ENCODE data around the gene HOXA4. TPM values are rescaled to one million over a fixed set of nuclear protein-coding genes. Genes with fewer than 3 reads are reported as not detected.

The HOXA4 gene
- total and polyA plus RNA-seq, 7 experiments from 2014 or later = 0.41 TPM; not detected in 6

- peaks cover 36 to 52% of the 10 kb centered on the region in 2 donors for H3K4me1 ChIP-seq (ENCODE audit: control insufficient read depth in 2 of 2, insufficient read depth in 2 of 2, low read length in 2 of 2)
- H3K9me3 ChIP-seq (ENCODE audit: control insufficient read depth in 2 of 3, low read length in 3 of 3) = no peaks in the 10 kb centered on the region
- no peaks in the 10 kb centered on the region for H3K36me3 ChIP-seq (ENCODE audit: control insufficient read depth in 2 of 3, insufficient read depth in 3 of 3, low read length in 3 of 3)
- Mint-ChIP-seq H3K27me3 (peaks cover 72 to 93% (median 85%) of the 10 kb centered on the region in 5 donors), H3K4me1 (peaks cover 28 to 74% (median 58%) of the 10 kb centered on the region in 7 donors), H3K4me3 (peak overlapping the region; percentile 23 to 92 (median 70)), H3K36me3 (peaks cover 0 to 3% (median 0%) of the 10 kb centered on the region in 5 donors), H3K27ac (peak overlapping the region in 6 of 9 donors; percentile 28 to 87 (median 85)), H3K9me3 (peaks cover 0 to 7% (median 0%) of the 10 kb centered on the region in 11 donors)
- POLR2A ChIA-PET = interaction anchor here (0.9 to 1.3 kb wide), 2 partner anchors 17 to 32 kb away, joined by 3 read pairs; no protein-coding TSS in a partner anchor
- ATAC-seq (no peak), DNase-seq (peak in 2 of 9 donors; percentile 27 to 38)
- intact Hi-C loops (cut with micrococcal nuclease) = loop anchor here in 1 of 2 donors (2.0 to 5.0 kb wide), 3 partner anchors 17 to 954 kb away; partner anchors contain the start of genes CBX3, HNRNPA2B1 and HOXA1
- H3K4me3 ChIP-seq (ENCODE audit: low read length) = no peak overlapping the region
- no peak overlapping the region for H3K27ac ChIP-seq (ENCODE audit: low read depth, low read length)
- CTCF ChIA-PET = interaction anchor here (1.5 kb wide), 1 partner anchor 24 kb away, joined by 3 read pairs; no protein-coding TSS in a partner anchor
- H3K27me3 ChIP-seq (ENCODE audit: control insufficient read depth in 2 of 2, insufficient read depth in 2 of 2, low read length in 2 of 2) = peaks cover 66 to 83% of the 10 kb centered on the region in 2 donors
Observed at GRCh38 chr7:27155816-27156507, 25.4 kb upstream of the HOXA4 start.

GRCh38 chr7:27154901-27155815, 24.6 kb upstream of the HOXA4 start:
- ChIA-PET CTCF (interaction anchor here (1.5 kb wide), 1 partner anchor 25 kb away, joined by 3 read pairs; no protein-coding TSS in a partner anchor), POLR2A (no interaction called here)
- Mint-ChIP-seq H3K27me3 (peaks cover 78 to 96% (median 91%) of the 10 kb centered on the region in 5 donors), H3K4me1 (peaks cover 25 to 78% (median 59%) of the 10 kb centered on the region in 7 donors), H3K27ac (peak overlapping the region in 5 of 9 donors; percentile 12 to 87 (median 86)), H3K9me3 (peaks cover 0 to 7% (median 0%) of the 10 kb centered on the region in 11 donors), H3K4me3 (peak overlapping the region; percentile 23 to 92 (median 72)), H3K36me3 (peaks cover 0 to 3% (median 0%) of the 10 kb centered on the region in 5 donors)
- H3K27me3 ChIP-seq (ENCODE audit: control insufficient read depth in 2 of 2, insufficient read depth in 2 of 2, low read length in 2 of 2) = peaks cover 70 to 90% of the 10 kb centered on the region in 2 donors
- no peak overlapping the region for H3K4me3 ChIP-seq (ENCODE audit: low read length)
- intact Hi-C loops (cut with micrococcal nuclease) = loop anchor here (5.0 kb wide), 3 partner anchors 32 to 953 kb away; partner anchors contain the start of genes HOXA11 (in 2 of the 2), CBX3 (in 1 of the 2), HNRNPA2B1 (in 1 of the 2) and HOXA1 (in 1 of the 2)
- peaks cover 42 to 55% of the 10 kb centered on the region in 2 donors for H3K4me1 ChIP-seq (ENCODE audit: control insufficient read depth in 2 of 2, insufficient read depth in 2 of 2, low read length in 2 of 2)
- no peaks in the 10 kb centered on the region for H3K36me3 ChIP-seq (ENCODE audit: control insufficient read depth in 2 of 3, insufficient read depth in 3 of 3, low read length in 3 of 3)
- no peak for ATAC-seq
- DNase-seq = peak in 2 of 9 donors; percentile 28 to 34
- H3K27ac ChIP-seq (ENCODE audit: low read depth, low read length) = no peak overlapping the region
- no peaks in the 10 kb centered on the region for H3K9me3 ChIP-seq (ENCODE audit: control insufficient read depth in 2 of 3, low read length in 3 of 3)

GRCh38 chr7:27154369-27154768, 23.8 kb upstream of the HOXA4 start:
- Mint-ChIP-seq H3K27ac (peak overlapping the region in 4 of 9 donors; percentile 1 to 74 (median 32)), H3K9me3 (peaks cover 0 to 7% (median 0%) of the 10 kb centered on the region in 11 donors), H3K4me1 (peaks cover 24 to 71% (median 52%) of the 10 kb centered on the region in 7 donors), H3K36me3 (peaks cover 0 to 3% (median 0%) of the 10 kb centered on the region in 5 donors), H3K4me3 (peak overlapping the region in 7 of 10 donors; percentile 23 to 92 (median 75)), H3K27me3 (peaks cover 78 to 96% (median 91%) of the 10 kb centered on the region in 5 donors)
- ATAC-seq (no peak), DNase-seq (no peak)
- Histone ChIP-seq H3K4me3 (ENCODE audit: low read length) (no peak overlapping the region), H3K36me3 (ENCODE audit: control insufficient read depth in 2 of 3, insufficient read depth in 3 of 3, low read length in 3 of 3) (no peaks in the 10 kb centered on the region), H3K27me3 (ENCODE audit: control insufficient read depth in 2 of 2, insufficient read depth in 2 of 2, low read length in 2 of 2) (peaks cover 65 to 85% of the 10 kb centered on the region in 2 donors), H3K27ac (ENCODE audit: low read depth, low read length) (no peak overlapping the region), H3K9me3 (ENCODE audit: control insufficient read depth in 2 of 3, low read length in 3 of 3) (no peaks in the 10 kb centered on the region), H3K4me1 (ENCODE audit: control insufficient read depth in 2 of 2, insufficient read depth in 2 of 2, low read length in 2 of 2) (peaks cover 43 to 51% of the 10 kb centered on the region in 2 donors)
- ChIA-PET CTCF (interaction anchor here (1.2 to 1.5 kb wide), 2 partner anchors 14 to 25 kb away, joined by 3 read pairs; no protein-coding TSS in a partner anchor), POLR2A (interaction anchor here (1.2 kb wide), 1 partner anchor 18 kb away, joined by 4 read pairs; no protein-coding TSS in a partner anchor)
- intact Hi-C loops (cut with micrococcal nuclease) = loop anchor here (5.0 kb wide), 1 partner anchor 33 kb away; the partner anchor contains the start of gene HOXA11 (in 2 of the 2)

- CTCF ChIA-PET = interaction anchor here (1.2 kb wide), 1 partner anchor 15 kb away, joined by 3 read pairs; no protein-coding TSS in a partner anchor
- Mint-ChIP-seq H3K36me3 (peaks cover 0 to 3% (median 0%) of the 10 kb centered on the region in 5 donors), H3K4me3 (peak overlapping the region in 5 of 10 donors; percentile 3 to 92 (median 28)), H3K4me1 (peaks cover 24 to 68% (median 49%) of the 10 kb centered on the region in 7 donors), H3K27ac (peak overlapping the region in 4 of 9 donors; percentile 1 to 48 (median 27)), H3K27me3 (peaks cover 73 to 96% (median 90%) of the 10 kb centered on the region in 5 donors), H3K9me3 (peaks cover 0 to 7% (median 0%) of the 10 kb centered on the region in 11 donors)
- Histone ChIP-seq H3K27me3 (ENCODE audit: control insufficient read depth in 2 of 2, insufficient read depth in 2 of 2, low read length in 2 of 2) (peaks cover 59 to 78% of the 10 kb centered on the region in 2 donors), H3K4me1 (ENCODE audit: control insufficient read depth in 2 of 2, insufficient read depth in 2 of 2, low read length in 2 of 2) (peaks cover 43 to 51% of the 10 kb centered on the region in 2 donors), H3K36me3 (ENCODE audit: control insufficient read depth in 2 of 3, insufficient read depth in 3 of 3, low read length in 3 of 3) (no peaks in the 10 kb centered on the region), H3K9me3 (ENCODE audit: control insufficient read depth in 2 of 3, low read length in 3 of 3) (no peaks in the 10 kb centered on the region), H3K4me3 (ENCODE audit: low read length) (no peak overlapping the region), H3K27ac (ENCODE audit: low read depth, low read length) (no peak overlapping the region)
- intact Hi-C loops (cut with micrococcal nuclease) = loop anchor here (5.0 kb wide), 1 partner anchor 34 kb away; the partner anchor contains the start of gene HOXA11 (in 2 of the 2)
- POLR2A ChIA-PET = interaction anchor here (1.2 kb wide), 1 partner anchor 19 kb away, joined by 4 read pairs; no protein-coding TSS in a partner anchor
- DNase-seq = no peak
- no peak for ATAC-seq
Observed at GRCh38 chr7:27153526-27153925, 23.0 kb upstream of the HOXA4 start.

- ChIA-PET POLR2A (no interaction called here), CTCF (interaction anchor here (1.3 kb wide), 1 partner anchor 10 kb away, joined by 4 read pairs; no protein-coding TSS in a partner anchor)
- ATAC-seq (no peak), DNase-seq (no peak)
- H3K27ac Mint-ChIP-seq = peak overlapping the region in 1 of 9 donors; percentile 48
- peaks cover 24 to 68% (median 49%) of the 10 kb centered on the region in 7 donors for H3K4me1 Mint-ChIP-seq
- H3K9me3 Mint-ChIP-seq = peaks cover 0 to 7% (median 0%) of the 10 kb centered on the region in 11 donors
- H3K27me3 Mint-ChIP-seq = peaks cover 73 to 96% (median 90%) of the 10 kb centered on the region in 5 donors
- Histone ChIP-seq H3K27me3 (ENCODE audit: control insufficient read depth in 2 of 2, insufficient read depth in 2 of 2, low read length in 2 of 2) (peaks cover 59 to 79% of the 10 kb centered on the region in 2 donors), H3K9me3 (ENCODE audit: control insufficient read depth in 2 of 3, low read length in 3 of 3) (no peaks in the 10 kb centered on the region), H3K4me1 (ENCODE audit: control insufficient read depth in 2 of 2, insufficient read depth in 2 of 2, low read length in 2 of 2) (peaks cover 40 to 52% of the 10 kb centered on the region in 2 donors), H3K27ac (ENCODE audit: low read depth, low read length) (no peak overlapping the region), H3K4me3 (ENCODE audit: low read length) (no peak overlapping the region), H3K36me3 (ENCODE audit: control insufficient read depth in 2 of 3, insufficient read depth in 3 of 3, low read length in 3 of 3) (no peaks in the 10 kb centered on the region)
- peaks cover 0 to 3% (median 0%) of the 10 kb centered on the region in 5 donors for H3K36me3 Mint-ChIP-seq
- intact Hi-C loops (cut with micrococcal nuclease) = loop anchor here (5.0 kb wide), 1 partner anchor 34 kb away; the partner anchor contains the start of gene HOXA11 (in 2 of the 2)
- peak overlapping the region in 3 of 10 donors; percentile 28 to 80 (median 76) for H3K4me3 Mint-ChIP-seq
Observed at GRCh38 chr7:27152816-27153442, 22.4 kb upstream of the HOXA4 start.

Measured in naive thymus-derived CD4-positive, alpha-beta T cell (primary cell).